BLaER1 (cell line): Measurements from ENCODE around the gene TIAM1.

ENCODE experiments used
- H3K27ac ChIP-seq: shearing (Covaris generic); formaldehyde crosslinking; 2 replicates; pipeline ENCODE4 v1.8.1; 2022
- H3K27me3 ChIP-seq: shearing (Covaris generic); formaldehyde crosslinking; 2 replicates; pipeline ENCODE4 v1.8.1; 2022
- H3K36me3 ChIP-seq: shearing (Covaris generic); formaldehyde crosslinking; 2 replicates; pipeline ENCODE4 v1.8.1; 2022
- H3K4me1 ChIP-seq: shearing (Covaris generic); formaldehyde crosslinking; 2 replicates; pipeline ENCODE4 v1.8.1; 2022
- H3K4me2 ChIP-seq: shearing (Covaris generic); formaldehyde crosslinking; 2 replicates; pipeline ENCODE4 v1.8.1; 2022
- H3K4me3 ChIP-seq: shearing (Covaris generic); formaldehyde crosslinking; 2 replicates; pipeline ENCODE4 v1.8.1; 2022
- H3K9ac ChIP-seq: shearing (Covaris generic); formaldehyde crosslinking; 2 replicates; pipeline ENCODE4 v1.8.1; 2022
- H3K9me3 ChIP-seq: shearing (Covaris generic); formaldehyde crosslinking; 2 replicates; pipeline ENCODE4 v1.8.1; 2022
- H4K20me1 ChIP-seq: shearing (Covaris generic); formaldehyde crosslinking; 2 replicates; pipeline ENCODE4 v1.8.1; 2022
- Cebpa-rat ChIP-seq: shearing (Covaris generic); IDR thresholded peaks from 2 replicates; pipeline ENCODE4 v1.8.1; 2022

The TIAM1 gene

GRCh38 chr21:31141389-31142000 is 202.6 kb downstream of the TIAM1 start:
- peaks cover 75% of the 10 kb centered on the region for H3K4me1 ChIP-seq
- H3K4me2 ChIP-seq = peak overlapping the region; percentile 61
- H3K9ac ChIP-seq = peak overlapping the region; percentile 30
- H3K4me3 ChIP-seq = no peak overlapping the region
- TF ChIP-seq Cebpa-rat = no peak
- peaks cover 11% of the 10 kb centered on the region; the same call in 1 of the 2 replicates for H3K36me3 ChIP-seq
- no peaks in the 10 kb centered on the region for H4K20me1 ChIP-seq
- H3K27ac ChIP-seq = peak overlapping the region; percentile 73
- H3K9me3 ChIP-seq = no peaks in the 10 kb centered on the region
- H3K27me3 ChIP-seq = no peaks in the 10 kb centered on the region

GRCh38 chr21:31140676-31141075 is 203.4 kb downstream of the TIAM1 start:
- peaks cover 82% of the 10 kb centered on the region for H3K4me1 ChIP-seq
- no peak for TF ChIP-seq Cebpa-rat
- no peaks in the 10 kb centered on the region for H4K20me1 ChIP-seq
- peaks cover 11% of the 10 kb centered on the region; the same call in 1 of the 2 replicates for H3K36me3 ChIP-seq
- no peaks in the 10 kb centered on the region for H3K9me3 ChIP-seq
- peak overlapping the region; percentile 73; the same call in 1 of the 2 replicates for H3K27ac ChIP-seq
- peak overlapping the region; percentile 61; the same call in 1 of the 2 replicates for H3K4me2 ChIP-seq
- H3K4me3 ChIP-seq = no peak overlapping the region
- no peak overlapping the region for H3K9ac ChIP-seq
- H3K27me3 ChIP-seq = no peaks in the 10 kb centered on the region

GRCh38 chr21:31140025-31140424 is 204.0 kb downstream of the TIAM1 start:
- H3K4me2 ChIP-seq = peak overlapping the region; percentile 10; the same call in 1 of the 2 replicates
- H3K27me3 ChIP-seq = no peaks in the 10 kb centered on the region
- peaks cover 11% of the 10 kb centered on the region; the same call in 1 of the 2 replicates for H3K36me3 ChIP-seq
- H3K9me3 ChIP-seq = no peaks in the 10 kb centered on the region
- no peak for TF ChIP-seq Cebpa-rat
- H3K4me1 ChIP-seq = peaks cover 82% of the 10 kb centered on the region
- no peak overlapping the region for H3K4me3 ChIP-seq
- no peaks in the 10 kb centered on the region for H4K20me1 ChIP-seq
- H3K27ac ChIP-seq = 0 out of 2 replicates have a peak overlapping the region, but pooled peaks have one; percentile 73
- no peak overlapping the region for H3K9ac ChIP-seq

- Histone ChIP-seq H3K4me2 (peak overlapping the region; percentile 77), H3K9ac (peak overlapping the region; percentile 59; the same call in 1 of the 2 replicates), H3K4me3 (peak overlapping the region; percentile 45; the same call in 1 of the 2 replicates), H3K36me3 (peaks cover 11% of the 10 kb centered on the region; the same call in 1 of the 2 replicates), H3K27me3 (no peaks in the 10 kb centered on the region), H3K27ac (peak overlapping the region; percentile 93), H3K4me1 (peaks cover 98% of the 10 kb centered on the region), H4K20me1 (no peaks in the 10 kb centered on the region), H3K9me3 (no peaks in the 10 kb centered on the region)
- TF ChIP-seq Cebpa-rat = no peak
Observed at GRCh38 chr21:31137960-31138359, 206.1 kb downstream of the TIAM1 start.

- Histone ChIP-seq H3K4me3 (peak overlapping the region; percentile 45), H3K36me3 (peaks cover 11% of the 10 kb centered on the region; the same call in 1 of the 2 replicates), H4K20me1 (no peaks in the 10 kb centered on the region)
Observed at GRCh38 chr21:31136891-31137290, 207.2 kb downstream of the TIAM1 start.

GRCh38 chr21:31135531-31136184 is 208.4 kb downstream of the TIAM1 start:
- Histone ChIP-seq H3K4me3 (no peak overlapping the region; the same call in 1 of the 2 replicates), H4K20me1 (no peaks in the 10 kb centered on the region), H3K27ac (peak overlapping the region; percentile 93), H3K27me3 (no peaks in the 10 kb centered on the region), H3K9me3 (no peaks in the 10 kb centered on the region), H3K4me1 (peaks cover 96% of the 10 kb centered on the region), H3K36me3 (peaks cover 3% of the 10 kb centered on the region; the same call in 1 of the 2 replicates), H3K9ac (peak overlapping the region; percentile 59), H3K4me2 (peak overlapping the region; percentile 77)
- no peak for TF ChIP-seq Cebpa-rat

More at GRCh38 chr21:31136891-31137290, 207.2 kb downstream of the TIAM1 start:
- TF ChIP-seq Cebpa-rat = peak; percentile 72
- H3K4me2 ChIP-seq = peak overlapping the region; percentile 77
- H3K9ac ChIP-seq = peak overlapping the region; percentile 59
- peaks cover 96% of the 10 kb centered on the region for H3K4me1 ChIP-seq
- H3K27ac ChIP-seq = peak overlapping the region; percentile 93
- H3K27me3 ChIP-seq = no peaks in the 10 kb centered on the region
- no peaks in the 10 kb centered on the region for H3K9me3 ChIP-seq

GRCh38 chr21:31133243-31133830 is 210.7 kb downstream of the TIAM1 start:
- H3K9me3 ChIP-seq = peaks cover 3% of the 10 kb centered on the region; the same call in 1 of the 2 replicates
- no peaks in the 10 kb centered on the region for H4K20me1 ChIP-seq
- peak overlapping the region; percentile 77 for H3K4me2 ChIP-seq
- peak overlapping the region; percentile 93 for H3K27ac ChIP-seq
- peak overlapping the region; percentile 70 for H3K9ac ChIP-seq
- TF ChIP-seq Cebpa-rat = no peak
- no peaks in the 10 kb centered on the region for H3K27me3 ChIP-seq
- peaks cover 98% of the 10 kb centered on the region for H3K4me1 ChIP-seq
- H3K36me3 ChIP-seq = peaks cover 23% of the 10 kb centered on the region; the same call in 1 of the 2 replicates
- H3K4me3 ChIP-seq = peak overlapping the region; percentile 44

GRCh38 chr21:31132574-31133242 is 211.4 kb downstream of the TIAM1 start:
- H3K27ac ChIP-seq = peak overlapping the region; percentile 93
- H3K4me3 ChIP-seq = peak overlapping the region; percentile 44
- H3K9me3 ChIP-seq = peaks cover 4% of the 10 kb centered on the region; the same call in 1 of the 2 replicates
- H3K27me3 ChIP-seq = no peaks in the 10 kb centered on the region
- peak overlapping the region; percentile 77 for H3K4me2 ChIP-seq
- peaks cover 27% of the 10 kb centered on the region for H3K36me3 ChIP-seq
- H4K20me1 ChIP-seq = no peaks in the 10 kb centered on the region
- H3K9ac ChIP-seq = peak overlapping the region; percentile 72
- TF ChIP-seq Cebpa-rat = no peak
- H3K4me1 ChIP-seq = peaks cover 98% of the 10 kb centered on the region

GRCh38 chr21:31130821-31131220 is 213.2 kb downstream of the TIAM1 start:
- no peaks in the 10 kb centered on the region for H3K27me3 ChIP-seq
- H3K4me1 ChIP-seq = peaks cover 87% of the 10 kb centered on the region
- H3K9me3 ChIP-seq = peaks cover 14% of the 10 kb centered on the region; the same call in 1 of the 2 replicates
- H3K36me3 ChIP-seq = peaks cover 45% of the 10 kb centered on the region
- H3K4me3 ChIP-seq = peak overlapping the region; percentile 24; the same call in 1 of the 2 replicates
- H3K27ac ChIP-seq = peak overlapping the region; percentile 93
- H4K20me1 ChIP-seq = no peaks in the 10 kb centered on the region
- peak overlapping the region; percentile 77 for H3K4me2 ChIP-seq
- no peak overlapping the region for H3K9ac ChIP-seq
- no peak for TF ChIP-seq Cebpa-rat
